A204.1 (cell line): ENCODE data around the gene YY1.

Source experiments
- FAIRE-seq: peaks from 2 replicates; lab custom pipeline; 2012; peaks lifted over from hg19 to GRCh38; lab: Jason Lieb, UNC

The YY1 gene

GRCh38 chr14:100317912-100318808 lies 79.2 kb downstream of the YY1 start:
- no peak for FAIRE-seq

DNA sequence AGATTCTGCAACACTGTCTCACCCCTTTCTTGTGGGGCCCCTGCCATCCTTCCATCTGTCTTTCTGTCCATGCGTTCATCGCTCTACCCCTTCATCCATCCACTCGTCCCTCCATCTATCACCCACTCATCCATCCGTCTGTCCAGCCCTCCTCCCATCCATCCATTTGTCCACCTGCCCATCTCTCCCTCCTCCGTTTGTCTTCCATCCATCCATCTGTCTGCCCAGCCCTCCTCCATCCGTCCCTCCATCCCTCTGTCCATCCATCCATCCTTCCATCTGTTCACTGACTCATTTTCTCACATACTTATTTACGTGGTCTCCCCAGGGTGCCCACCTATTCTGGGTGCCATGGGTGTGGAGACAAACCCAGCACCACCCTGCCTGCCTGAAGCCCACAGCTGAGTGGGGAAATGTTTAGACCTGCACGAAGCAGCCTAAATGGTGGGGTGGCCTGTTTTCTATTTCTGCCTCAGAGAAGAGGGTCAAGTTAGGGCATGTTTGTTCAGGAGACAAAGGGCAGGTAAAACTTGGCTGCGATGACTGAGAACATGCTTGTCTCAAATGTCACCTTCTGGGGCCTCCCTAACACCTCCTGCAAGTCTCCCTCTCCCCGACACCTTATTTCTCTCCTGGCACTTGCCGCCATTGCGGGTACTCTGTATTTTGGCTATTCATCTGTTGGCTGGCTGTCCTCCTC lies 81.4 kb downstream of the YY1 start:
- FAIRE-seq = no peak

DNA sequence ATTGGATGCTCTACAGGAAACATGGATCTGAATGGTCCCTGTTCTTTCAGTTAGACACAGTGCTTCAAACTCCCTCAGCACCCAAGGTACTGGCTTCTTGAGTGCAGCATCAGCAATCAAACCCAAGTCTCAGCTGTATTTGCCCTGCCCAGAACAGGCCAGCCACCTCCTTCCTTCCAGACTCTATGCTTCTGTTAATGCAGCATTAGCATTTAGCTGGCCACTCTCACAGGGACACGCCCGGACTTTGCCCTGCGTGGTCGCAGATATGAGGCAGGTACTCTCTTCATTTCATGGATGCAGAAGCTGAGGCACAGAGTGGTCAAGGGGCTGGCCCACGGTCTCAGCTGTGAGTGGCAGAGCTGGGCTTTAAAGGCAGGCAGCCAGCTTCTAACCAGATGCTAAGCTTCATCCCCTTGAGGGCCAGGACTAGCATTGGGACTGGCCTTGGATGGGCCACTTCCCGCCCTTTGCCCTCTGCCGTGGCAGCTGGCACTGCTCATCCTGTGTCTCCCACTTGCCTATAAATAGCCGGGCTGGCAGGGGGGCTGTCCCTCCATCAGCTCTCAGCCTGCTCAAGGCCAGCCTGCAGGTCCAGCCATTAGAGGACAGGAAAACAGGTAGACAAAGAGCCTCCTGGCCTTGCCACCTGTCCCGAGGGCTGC lies 82.7 kb downstream of the YY1 start:
- FAIRE-seq = no peak

GRCh38 chr14:100322138-100322957 lies 83.4 kb downstream of the YY1 start:
- FAIRE-seq = no peak

DNA sequence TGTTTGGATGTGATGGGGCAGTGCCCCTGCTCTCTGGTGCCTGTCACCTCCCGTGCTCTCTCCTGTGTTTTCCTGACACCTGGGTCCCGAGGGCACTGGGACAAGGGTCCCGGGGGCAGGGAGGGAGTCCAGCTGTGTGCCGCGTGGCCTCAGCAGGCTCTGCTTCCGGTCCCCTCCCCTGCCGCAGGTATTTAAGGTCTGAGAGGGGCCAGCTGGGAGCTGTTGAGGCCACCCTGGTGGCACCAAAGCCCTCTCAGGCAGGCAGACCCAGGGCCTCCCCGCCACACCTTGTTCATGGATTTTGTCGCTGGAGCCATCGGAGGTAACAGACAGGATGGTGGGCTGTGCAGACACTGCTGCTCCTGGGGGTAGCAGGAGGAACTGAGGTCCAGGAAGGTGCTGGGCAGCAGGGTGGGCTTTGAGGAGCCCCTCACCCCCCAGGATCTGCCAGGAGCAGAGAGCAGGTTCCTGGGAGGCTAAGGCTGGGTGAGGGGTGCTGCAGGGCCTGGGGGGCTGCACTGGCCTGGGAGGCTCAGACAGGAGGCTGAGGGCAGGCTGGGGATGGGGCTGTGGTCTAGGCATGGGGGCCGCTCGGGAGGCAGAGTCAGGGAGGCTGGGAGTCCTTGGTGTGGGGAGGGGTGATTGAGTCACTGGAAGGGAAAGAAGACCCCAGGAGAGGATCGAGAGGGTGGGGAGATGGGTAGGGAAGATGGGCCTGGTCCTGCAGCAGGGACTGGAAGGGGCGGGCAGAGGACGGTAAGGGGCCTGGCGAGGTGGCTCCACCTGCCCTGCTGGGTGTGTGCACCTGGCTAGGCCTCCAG lies 84.4 kb downstream of the YY1 start, which contains the start of gene SLC25A47:
SLC25A47 (plus strand) TSS at position 219 of the 821 bp plus-strand sequence; CDS start at position 295, 76 bp downstream.
- FAIRE-seq = no peak

GRCh38 chr14:100323942-100324307 lies 85.0 kb downstream of the YY1 start:
- no peak for FAIRE-seq

DNA sequence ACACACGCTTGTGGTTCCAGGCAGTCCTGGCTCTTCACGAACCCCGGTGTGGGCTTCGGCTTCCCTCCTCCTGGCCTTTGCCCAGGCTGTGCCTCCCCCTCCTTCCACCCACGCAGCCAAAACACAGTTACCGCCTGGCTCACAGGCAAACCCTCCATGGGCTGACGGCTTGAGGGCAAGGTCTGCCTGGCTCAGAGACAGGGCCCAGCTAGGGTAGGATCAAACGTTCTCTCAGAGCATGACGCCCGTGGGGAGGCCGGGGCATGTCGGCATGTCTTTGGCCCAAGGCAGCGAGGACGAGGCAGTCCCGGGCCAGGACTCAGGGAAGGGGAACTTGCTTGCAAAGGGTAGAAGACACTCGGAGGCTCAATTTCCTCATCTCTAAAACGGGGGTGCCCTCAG lies 86.3 kb downstream of the YY1 start:
- FAIRE-seq = no peak

DNA sequence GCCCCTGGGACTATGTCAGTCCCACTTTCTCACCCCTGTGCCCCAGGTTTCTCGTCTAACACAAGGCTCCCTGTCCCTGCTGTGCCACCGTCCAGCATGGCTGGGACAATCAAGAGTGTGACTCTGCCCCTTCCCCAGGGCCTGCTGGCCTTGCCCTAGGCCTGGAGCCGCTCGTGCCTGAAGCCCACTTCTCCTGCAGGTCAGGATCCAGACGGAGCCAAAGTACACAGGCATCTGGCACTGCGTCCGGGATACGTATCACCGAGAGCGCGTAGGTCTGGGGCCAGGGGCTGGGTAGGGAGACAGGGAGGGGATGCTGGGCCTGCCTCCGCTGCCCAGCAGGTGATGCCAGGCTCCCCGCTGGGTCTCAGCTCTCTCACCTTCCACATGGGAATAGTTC lies 87.0 kb downstream of the YY1 start:
- FAIRE-seq = no peak

GRCh38 chr14:100327128-100327527 lies 88.2 kb downstream of the YY1 start:
- FAIRE-seq = no peak

GRCh38 chr14:100328495-100329163 lies 89.7 kb downstream of the YY1 start:
- FAIRE-seq = no peak

DNA sequence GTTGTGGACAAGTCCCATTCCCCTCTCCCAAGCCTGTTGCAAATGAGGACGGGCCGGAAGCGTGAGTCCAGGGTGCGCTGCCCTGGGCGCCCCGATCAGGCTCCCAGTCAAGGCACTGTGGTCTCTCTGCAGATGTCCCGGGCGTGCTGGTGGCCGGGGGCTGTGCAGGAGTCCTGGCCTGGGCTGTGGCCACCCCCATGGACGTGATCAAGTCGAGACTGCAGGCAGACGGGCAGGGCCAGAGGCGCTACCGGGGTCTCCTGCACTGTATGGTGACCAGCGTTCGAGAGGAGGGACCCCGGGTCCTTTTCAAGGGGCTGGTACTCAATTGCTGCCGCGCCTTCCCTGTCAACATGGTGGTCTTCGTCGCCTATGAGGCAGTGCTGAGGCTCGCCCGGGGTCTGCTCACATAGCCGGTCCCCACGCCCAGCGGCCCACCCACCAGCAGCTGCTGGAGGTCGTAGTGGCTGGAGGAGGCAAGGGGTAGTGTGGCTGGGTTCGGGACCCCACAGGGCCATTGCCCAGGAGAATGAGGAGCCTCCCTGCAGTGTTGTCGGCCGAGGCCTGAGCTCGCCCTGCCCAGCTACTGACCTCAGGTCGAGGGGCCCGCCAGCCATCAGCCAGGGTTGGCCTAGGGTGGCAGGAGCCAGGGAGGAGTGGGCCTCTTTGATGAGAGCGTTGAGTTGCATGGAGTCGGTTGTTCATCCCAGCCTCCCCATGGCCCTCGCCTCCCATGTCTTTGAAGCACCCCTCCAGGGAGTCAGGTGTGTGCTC lies 90.5 kb downstream of the YY1 start:
- FAIRE-seq = no peak

DNA sequence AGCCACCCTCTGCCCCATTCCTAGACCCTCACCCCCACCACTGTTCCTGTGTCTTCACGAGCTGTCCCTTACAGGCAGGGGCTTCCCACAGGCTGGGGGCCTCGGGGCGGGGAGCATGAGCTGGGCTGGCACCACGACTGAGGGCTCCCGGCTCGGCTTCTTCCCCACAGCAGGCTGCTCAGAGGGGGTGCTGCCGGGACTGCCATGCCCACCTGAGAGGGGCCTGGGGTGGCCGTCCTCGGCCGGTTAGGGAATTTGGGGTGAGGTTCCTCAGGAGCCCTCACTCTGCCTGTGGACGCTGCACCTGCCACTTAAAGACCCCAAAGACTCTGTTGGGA lies 91.0 kb downstream of the YY1 start:
- no peak for FAIRE-seq

GRCh38 chr14:100330388-100330931 lies 91.5 kb downstream of the YY1 start:
- no peak for FAIRE-seq

GRCh38 chr14:100332071-100332639 lies 93.2 kb downstream of the YY1 start:
- no peak for FAIRE-seq
